ENCODE measurements around the gene TMBIM6.
"Not testable (repeated sequence)": the region's sequence is repeated elsewhere in the genome, so short reads cannot be mapped to it uniquely, and the experiment has no call there.

Gene TMBIM6

GRCh38 chr12:49777800-49778748, 36.7 kb downstream of the TMBIM6 start:
- DNase-seq = peak; percentile 55 to 67 (median 58)

GRCh38 chr12:49779581-49779980, 38.2 kb downstream of the TMBIM6 start:
- no peak for DNase-seq

- DNase-seq = not testable (repeated sequence)
Measured at GRCh38 chr12:49780914-49781313, 39.6 kb downstream of the TMBIM6 start.

GRCh38 chr12:49783917-49784676, 42.7 kb downstream of the TMBIM6 start:
- DNase-seq = no peak

- no peak for DNase-seq
Measured at GRCh38 chr12:49784756-49785409, 43.5 kb downstream of the TMBIM6 start.

GRCh38 chr12:49787672-49788071, 46.3 kb downstream of the TMBIM6 start:
- no peak for DNase-seq

GRCh38 chr12:49789992-49790391, 48.6 kb downstream of the TMBIM6 start:
- no peak for DNase-seq

GRCh38 chr12:49790741-49791555, 49.6 kb downstream of the TMBIM6 start:
- no peak for DNase-seq

GRCh38 chr12:49791700-49792099, 50.3 kb downstream of the TMBIM6 start:
- no peak for DNase-seq

- DNase-seq = no peak
Measured at GRCh38 chr12:49792181-49792970, 51.0 kb downstream of the TMBIM6 start.

GRCh38 chr12:49792976-49793580, 51.7 kb downstream of the TMBIM6 start:
- no peak for DNase-seq

GRCh38 chr12:49793620-49794019, 52.3 kb downstream of the TMBIM6 start:
- no peak for DNase-seq

GRCh38 chr12:49794021-49794420, 52.7 kb downstream of the TMBIM6 start:
- no peak for DNase-seq

GRCh38 chr12:49794811-49795653, 53.7 kb downstream of the TMBIM6 start:
- DNase-seq = no peak

GRCh38 chr12:49795654-49796105, 54.3 kb downstream of the TMBIM6 start:
- no peak for DNase-seq

GRCh38 chr12:49796155-49796554, 54.8 kb downstream of the TMBIM6 start:
- no peak for DNase-seq

GRCh38 chr12:49796606-49797448, 55.5 kb downstream of the TMBIM6 start:
- DNase-seq = no peak

- no peak for DNase-seq
Measured at GRCh38 chr12:49797449-49797776, 56.1 kb downstream of the TMBIM6 start.

GRCh38 chr12:49798248-49798647, 56.9 kb downstream of the TMBIM6 start:
- no peak for DNase-seq

All from activated CD4-positive, CD25-positive, alpha-beta regulatory T cell (primary cell).